HG03280 (cell line): ENCODE data around the gene IGF1R.

Source experiments
- ATAC-seq: cut with Tn5 transposase; IDR thresholded peaks from one replicate; pipeline ENCODE4 v1.9.1; 2021; ENCODE audit warnings: mild to moderate bottlenecking, moderate library complexity; ENCODE audit not compliant: unreplicated experiment

Gene IGF1R

GRCh38 chr15:98722209-98722608 is 73.9 kb downstream of the IGF1R start:
- no peak for ATAC-seq

GRCh38 chr15:98722645-98723044 is 74.3 kb downstream of the IGF1R start:
- ATAC-seq = no peak

- ATAC-seq = no peak
Observed at GRCh38 chr15:98723195-98723594, 74.9 kb downstream of the IGF1R start.

- no peak for ATAC-seq
Observed at GRCh38 chr15:98724048-98724447, 75.7 kb downstream of the IGF1R start.

- ATAC-seq = no peak
Observed at GRCh38 chr15:98724494-98724893, 76.2 kb downstream of the IGF1R start.

- ATAC-seq = no peak
Observed at GRCh38 chr15:98725874-98726273, 77.5 kb downstream of the IGF1R start.

- ATAC-seq = no peak
Observed at GRCh38 chr15:98727115-98728040, 79.0 kb downstream of the IGF1R start.

GRCh38 chr15:98728082-98728810 is 79.9 kb downstream of the IGF1R start:
- no peak for ATAC-seq

- ATAC-seq = no peak
Observed at GRCh38 chr15:98728811-98729160, 80.4 kb downstream of the IGF1R start.

GRCh38 chr15:98729446-98730042 is 81.2 kb downstream of the IGF1R start:
- ATAC-seq = no peak

GRCh38 chr15:98730860-98731711 is 82.7 kb downstream of the IGF1R start:
- no peak for ATAC-seq

GRCh38 chr15:98731712-98732450 is 83.5 kb downstream of the IGF1R start:
- ATAC-seq = no peak

GRCh38 chr15:98733098-98733497 is 84.8 kb downstream of the IGF1R start:
- ATAC-seq = no peak

- ATAC-seq = no peak
Observed at GRCh38 chr15:98734466-98735199, 86.3 kb downstream of the IGF1R start.

- no peak for ATAC-seq
Observed at GRCh38 chr15:98735304-98735703, 87.0 kb downstream of the IGF1R start.

GRCh38 chr15:98735895-98736617 is 87.7 kb downstream of the IGF1R start:
- no peak for ATAC-seq

GRCh38 chr15:98737159-98737558 is 88.8 kb downstream of the IGF1R start:
- no peak for ATAC-seq

- no peak for ATAC-seq
Observed at GRCh38 chr15:98737721-98738120, 89.4 kb downstream of the IGF1R start.
